Hepatocyte (in vitro differentiated cells): ENCODE measurements around the gene SSTR1. TPM values are rescaled to one million over a fixed set of nuclear protein-coding genes. Genes with fewer than 3 reads are reported as not detected.

Experiments used
- DNase-seq: peaks from one replicate; pipeline ENCODE4 v3.0.0-alpha.2; 2016; ENCODE audit warnings: low spot score
- H2AFZ ChIP-seq: fragments of 200-600 bp; sonication (generic); 2 replicates; pipeline ENCODE4 v1.6.0; 2016; ENCODE audit warnings: antibody characterized with exemption, mild to moderate bottlenecking
- H3K27ac ChIP-seq: fragments of 200-600 bp; sonication (generic); 2 replicates; pipeline ENCODE4 v1.5.1; 2016; ENCODE audit warnings: mild to moderate bottlenecking
- H3K27me3 ChIP-seq: fragments of 200-600 bp; sonication (generic); 2 replicates; pipeline ENCODE4 v1.6.1; 2016
- H3K36me3 ChIP-seq: fragments of 200-600 bp; sonication (generic); replicated peaks from 2 replicates; pipeline ENCODE4 v1.5.1; 2016; ENCODE audit warnings: low read depth; ENCODE audit not compliant: insufficient read depth
- H3K4me1 ChIP-seq: fragments of 200-600 bp; sonication (generic); 2 replicates; pipeline ENCODE4 v1.5.1; 2016; ENCODE audit warnings: mild to moderate bottlenecking, moderate library complexity; ENCODE audit not compliant: insufficient read depth
- H3K4me2 ChIP-seq: fragments of 200-600 bp; sonication (generic); 2 replicates; pipeline ENCODE4 v1.6.0; 2016
- H3K4me3 ChIP-seq: fragments of 200-600 bp; sonication (generic); 2 replicates; pipeline ENCODE4 v1.5.1; 2016; ENCODE audit warnings: mild to moderate bottlenecking
- H3K79me2 ChIP-seq: fragments of 200-600 bp; sonication (generic); 2 replicates; pipeline ENCODE4 v1.6.0; 2017; ENCODE audit warnings: mild to moderate bottlenecking
- H3K9me2 ChIP-seq: fragments of 200-600 bp; sonication (generic); replicated peaks from 2 replicates; pipeline ENCODE4 v1.6.0; 2017; ENCODE audit warnings: mild to moderate bottlenecking; ENCODE audit not compliant: insufficient read depth
- H3K9me3 ChIP-seq: fragments of 200-600 bp; sonication (generic); 2 replicates; pipeline ENCODE4 v1.5.1; 2016; ENCODE audit warnings: low read depth, mild to moderate bottlenecking
- H4K20me1 ChIP-seq: fragments of 200-600 bp; sonication (generic); 2 replicates; pipeline ENCODE4 v1.6.0; 2016; ENCODE audit warnings: mild to moderate bottlenecking; ENCODE audit not compliant: insufficient read depth, poor library complexity, severe bottlenecking
- EZH2 ChIP-seq: fragments of 200-600 bp; sonication (generic); IDR thresholded peaks from 2 replicates; pipeline ENCODE4 v1.6.1; 2016; ENCODE audit warnings: antibody characterized with exemption, mild to moderate bottlenecking, borderline replicate concordance
- EZH2phosphoT487 ChIP-seq: fragments of 200-600 bp; sonication (generic); IDR thresholded peaks from one replicate; pipeline ENCODE4 v1.6.1; 2018; ENCODE audit warnings: antibody characterized with exemption, mild to moderate bottlenecking, low read depth, moderate library complexity; ENCODE audit not compliant: unreplicated experiment, severe bottlenecking
- WGBS: methylation state at CpG from one replicate; pipeline ENCODE4 v1.1.6; 2016; ENCODE audit warnings: low lambda C conversion rate; ENCODE audit errors: missing lambda C conversion rate; 5-methylcytosine and 5-hydroxymethylcytosine counted together
- polyA plus RNA-seq: library from polyadenylated mRNA; unstranded; fragments of >200 nt; fragmentation: Nextera tagmentation; extraction: Ambion mirVana; gene quantifications from 2 replicates; pipeline ENCODE4 v1.2.1, GENCODE V29; 2016
- total RNA-seq: library from RNA; depleted of rRNA; stranded (reverse); fragments of >200 nt; gene quantifications from 2 replicates; pipeline ENCODE4 v1.2.3, GENCODE V29; 2014
- TF ChIP-seq, protein P1 (sequence below): fragments of 200-600 bp; sonication (generic); IDR thresholded peaks from 2 replicates; pipeline ENCODE4 v1.5.1; 2016; ENCODE audit warnings: antibody characterized with exemption, mild to moderate bottlenecking; ENCODE audit not compliant: poor library complexity

SSTR1 gene
- total and polyA plus RNA-seq, 2 experiments from 2014 or later: 6.0 to 7.1 TPM

DNA sequence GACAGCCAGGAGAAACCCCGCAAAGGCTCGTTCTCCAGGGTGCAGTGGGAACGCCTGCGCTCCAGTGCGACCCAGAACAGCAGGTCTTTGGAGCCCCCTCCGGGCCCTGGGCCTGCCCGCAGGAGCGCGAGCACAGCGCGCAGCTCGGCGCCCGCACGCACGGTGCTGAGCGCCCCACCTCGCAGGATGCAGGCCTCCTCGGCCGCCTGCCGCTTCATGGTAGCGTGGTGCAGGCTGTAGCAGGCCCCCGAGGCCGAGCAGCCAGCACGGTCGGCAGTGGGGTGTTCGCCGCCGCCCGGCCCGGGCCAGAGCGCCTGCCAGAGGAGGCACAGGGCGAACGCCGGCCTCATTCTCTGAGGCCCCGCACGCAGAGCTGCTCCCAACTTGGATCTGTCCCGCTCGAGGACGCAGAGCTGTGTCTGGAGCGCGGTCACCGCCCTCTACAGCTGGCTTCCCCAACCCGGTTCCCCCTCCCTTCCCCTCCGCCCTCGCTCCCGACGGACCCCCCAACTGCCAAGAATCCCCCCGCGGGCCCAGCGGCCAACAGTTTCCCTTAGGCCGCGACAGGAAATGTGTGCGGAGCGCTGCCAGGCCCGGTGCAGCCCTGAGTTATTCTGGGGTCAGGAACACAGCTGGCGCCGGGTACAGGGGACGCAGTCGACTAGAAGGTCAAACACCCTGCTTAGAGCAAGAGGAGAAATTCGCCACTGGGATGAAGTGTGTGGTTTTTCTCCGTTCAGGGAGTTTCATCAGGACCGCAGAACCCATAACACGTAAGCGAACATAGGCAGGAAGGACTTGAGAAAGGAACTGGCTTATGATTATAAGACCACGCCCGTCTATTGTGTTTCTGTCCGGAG is 48.2 kb downstream of the SSTR1 start, which contains the start of gene CLEC14A:
TSS of gene CLEC14A (minus strand) at position 421 of the 860 bp plus-strand sequence. CDS start at position 350, 71 bp downstream.
- peak within 1 kb of the TSS; percentile 91 for H3K4me2 ChIP-seq
- H3K4me1 ChIP-seq: peaks cover 11% of the 10 kb centered on the region
- TF ChIP-seq EZH2 (peak; percentile 47), EZH2phosphoT487 (no peak)
- TF ChIP-seq, protein P1, sequence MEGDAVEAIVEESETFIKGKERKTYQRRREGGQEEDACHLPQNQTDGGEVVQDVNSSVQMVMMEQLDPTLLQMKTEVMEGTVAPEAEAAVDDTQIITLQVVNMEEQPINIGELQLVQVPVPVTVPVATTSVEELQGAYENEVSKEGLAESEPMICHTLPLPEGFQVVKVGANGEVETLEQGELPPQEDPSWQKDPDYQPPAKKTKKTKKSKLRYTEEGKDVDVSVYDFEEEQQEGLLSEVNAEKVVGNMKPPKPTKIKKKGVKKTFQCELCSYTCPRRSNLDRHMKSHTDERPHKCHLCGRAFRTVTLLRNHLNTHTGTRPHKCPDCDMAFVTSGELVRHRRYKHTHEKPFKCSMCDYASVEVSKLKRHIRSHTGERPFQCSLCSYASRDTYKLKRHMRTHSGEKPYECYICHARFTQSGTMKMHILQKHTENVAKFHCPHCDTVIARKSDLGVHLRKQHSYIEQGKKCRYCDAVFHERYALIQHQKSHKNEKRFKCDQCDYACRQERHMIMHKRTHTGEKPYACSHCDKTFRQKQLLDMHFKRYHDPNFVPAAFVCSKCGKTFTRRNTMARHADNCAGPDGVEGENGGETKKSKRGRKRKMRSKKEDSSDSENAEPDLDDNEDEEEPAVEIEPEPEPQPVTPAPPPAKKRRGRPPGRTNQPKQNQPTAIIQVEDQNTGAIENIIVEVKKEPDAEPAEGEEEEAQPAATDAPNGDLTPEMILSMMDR: no peak
- H3K27ac ChIP-seq: no peak within 1 kb of the TSS
- H3K9me2 ChIP-seq: no peaks in the 10 kb centered on the region
- peaks cover 46% of the 10 kb centered on the region for H3K27me3 ChIP-seq
- no peaks in the 10 kb centered on the region for H3K36me3 ChIP-seq
- peak within 1 kb of the TSS; percentile 45 for H2AFZ ChIP-seq
- DNase-seq: peak; percentile 21
- no peaks in the 10 kb centered on the region for H3K79me2 ChIP-seq
- no peaks in the 10 kb centered on the region for H4K20me1 ChIP-seq
- peak within 1 kb of the TSS; percentile 25 for H3K4me3 ChIP-seq
- 21% methylated on average over 37 of the region's 68 CpGs for WGBS
- H3K9me3 ChIP-seq: no peaks in the 10 kb centered on the region

DNA sequence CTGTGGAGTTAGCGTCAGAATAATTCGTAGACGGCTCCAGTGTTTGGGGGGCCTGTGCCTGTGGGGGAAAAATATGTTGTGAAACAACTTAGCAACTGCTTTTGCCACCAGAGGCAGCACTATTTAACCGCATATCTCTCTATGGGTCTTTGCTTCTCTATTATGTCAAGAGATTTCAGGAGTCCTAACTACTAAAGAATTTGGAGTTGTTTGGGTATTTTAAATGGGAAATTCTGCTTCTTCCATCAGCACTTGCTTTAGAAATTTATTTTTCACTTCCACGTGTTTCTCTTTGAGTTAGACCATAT is 48.8 kb downstream of the SSTR1 start:
- H3K79me2 ChIP-seq: no peaks in the 10 kb centered on the region
- H3K4me1 ChIP-seq: peaks cover 11% of the 10 kb centered on the region
- H3K4me2 ChIP-seq: peak overlapping the region; percentile 91
- no peaks in the 10 kb centered on the region for H3K9me2 ChIP-seq
- H3K27ac ChIP-seq: no peak overlapping the region
- H2AFZ ChIP-seq: no peak overlapping the region
- no peaks in the 10 kb centered on the region for H4K20me1 ChIP-seq
- no peaks in the 10 kb centered on the region for H3K36me3 ChIP-seq
- peaks cover 46% of the 10 kb centered on the region for H3K27me3 ChIP-seq
- DNase-seq: no peak
- H3K4me3 ChIP-seq: no peak overlapping the region
- no peaks in the 10 kb centered on the region for H3K9me3 ChIP-seq
- WGBS: 43% methylated on average over 5 of the region's 5 CpGs
- TF ChIP-seq EZH2: no peak
- TF ChIP-seq, protein P1: peak; percentile 16

DNA sequence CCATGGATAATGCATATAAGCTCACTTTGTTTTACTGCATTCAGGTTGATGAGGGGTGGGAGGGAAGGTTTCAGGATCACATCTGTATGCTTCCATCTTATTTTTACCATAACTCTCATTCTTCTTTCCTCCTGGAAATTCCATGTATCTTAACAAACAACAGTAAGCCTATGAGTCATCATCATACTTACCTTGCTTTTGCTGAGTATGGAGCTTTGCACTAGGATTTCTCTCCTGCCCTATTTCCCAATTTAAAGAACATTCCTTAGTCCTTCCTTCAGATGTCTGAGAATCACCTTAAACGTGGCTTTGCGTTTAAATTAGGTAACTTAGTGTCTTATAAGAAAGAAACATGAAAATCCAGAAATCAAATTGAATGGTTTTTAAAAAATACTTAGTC is 49.8 kb downstream of the SSTR1 start:
- no peak for TF ChIP-seq EZH2
- TF ChIP-seq EZH2phosphoT487: no peak
- TF ChIP-seq, protein P1: no peak
- Histone ChIP-seq H4K20me1 (no peaks in the 10 kb centered on the region), H3K4me1 (peaks cover 11% of the 10 kb centered on the region), H2AFZ (no peak overlapping the region), H3K9me2 (no peaks in the 10 kb centered on the region), H3K27me3 (peaks cover 44% of the 10 kb centered on the region), H3K4me3 (no peak overlapping the region), H3K4me2 (no peak overlapping the region), H3K36me3 (no peaks in the 10 kb centered on the region), H3K79me2 (no peaks in the 10 kb centered on the region), H3K9me3 (no peaks in the 10 kb centered on the region), H3K27ac (no peak overlapping the region)
- no peak for DNase-seq
- WGBS: 69% methylated on average over 2 of the region's 2 CpGs
